ENCODE data around the gene S100Z. TPM values are rescaled to one million over a fixed set of nuclear protein-coding genes. Genes with fewer than 3 reads are reported as not detected.
"Not testable (repeated sequence)": the region's sequence is repeated elsewhere in the genome, so short reads cannot be mapped to it uniquely, and the experiment has no call there.

Gene S100Z
- 0.40 TPM for polyA plus RNA-seq (ENCODE audit: insufficient read length)

DNA sequence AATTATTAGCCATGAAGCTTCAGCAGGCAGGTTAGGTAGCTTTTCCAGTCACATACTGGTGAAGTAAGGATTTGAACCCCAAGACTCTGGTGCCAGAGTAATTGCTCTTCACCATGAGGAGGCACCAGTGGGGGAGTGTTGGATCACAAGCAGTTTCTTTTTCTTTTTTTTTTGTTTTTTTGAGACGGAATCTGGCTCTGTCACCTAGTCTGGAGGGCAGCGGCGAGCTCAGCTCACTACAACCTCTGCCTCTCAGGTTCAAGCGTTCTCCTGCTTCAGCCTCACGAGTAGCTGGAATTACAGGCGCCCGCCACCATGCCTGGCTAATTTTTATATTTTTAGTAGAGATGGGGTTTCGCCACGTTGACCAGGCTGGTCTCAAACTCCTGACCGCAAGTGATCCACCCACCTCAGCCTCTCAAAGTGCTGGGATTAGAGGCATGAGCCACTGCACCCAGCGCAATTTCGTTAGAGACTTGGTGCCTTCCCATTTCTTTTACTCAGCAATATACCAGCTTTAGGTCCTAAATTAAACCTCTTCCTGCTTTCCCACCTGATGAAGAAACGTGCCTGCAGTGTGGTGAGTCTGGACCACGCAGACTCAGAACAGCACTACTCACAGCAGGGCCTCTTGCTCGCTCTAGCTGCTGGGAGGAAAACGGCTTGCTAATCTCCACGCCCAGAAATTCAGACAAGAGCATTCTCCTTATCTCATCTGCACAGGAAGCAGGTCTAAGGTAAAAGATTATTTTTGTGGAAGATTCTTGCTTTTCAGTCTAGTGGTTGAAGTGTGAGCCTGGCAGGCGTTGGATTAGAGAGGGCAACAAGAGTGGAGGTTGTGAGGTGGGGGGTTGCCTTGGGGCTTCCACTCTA lies at the start of gene S100Z:
S100Z (plus strand) TSS at position 596 of the 873 bp plus-strand sequence. CDS start 25,346 bp downstream, outside the sequence.
- DNase-seq, result no peak

DNA sequence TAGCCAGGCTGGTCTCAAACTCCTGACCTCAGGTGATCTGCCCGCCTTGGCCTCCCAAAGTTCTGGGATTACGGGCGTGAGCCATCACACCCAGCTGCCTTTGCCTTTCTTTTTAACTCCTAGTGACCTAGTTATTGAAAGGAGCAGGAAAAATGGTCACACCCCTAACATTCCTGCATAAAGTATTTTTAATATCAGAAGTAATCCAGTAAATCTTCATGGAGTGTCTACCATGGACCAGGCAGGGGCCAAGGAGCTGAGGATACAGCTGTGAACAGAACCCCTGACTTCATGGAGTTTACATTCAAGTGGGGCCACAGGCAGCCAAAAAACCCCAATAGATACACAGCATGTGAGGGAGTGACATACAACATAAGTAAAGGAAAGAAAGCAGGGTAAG lies 49.2 kb upstream of the S100Z start:
- DNase-seq, result no peak

GRCh38 chr5:76801159-76801802 lies 48.5 kb upstream of the S100Z start:
- DNase-seq, result no peak

- no peak for DNase-seq
Observed at GRCh38 chr5:76801803-76802195, 48.0 kb upstream of the S100Z start.

GRCh38 chr5:76804266-76804665 lies 45.5 kb upstream of the S100Z start:
- DNase-seq, result no peak

DNA sequence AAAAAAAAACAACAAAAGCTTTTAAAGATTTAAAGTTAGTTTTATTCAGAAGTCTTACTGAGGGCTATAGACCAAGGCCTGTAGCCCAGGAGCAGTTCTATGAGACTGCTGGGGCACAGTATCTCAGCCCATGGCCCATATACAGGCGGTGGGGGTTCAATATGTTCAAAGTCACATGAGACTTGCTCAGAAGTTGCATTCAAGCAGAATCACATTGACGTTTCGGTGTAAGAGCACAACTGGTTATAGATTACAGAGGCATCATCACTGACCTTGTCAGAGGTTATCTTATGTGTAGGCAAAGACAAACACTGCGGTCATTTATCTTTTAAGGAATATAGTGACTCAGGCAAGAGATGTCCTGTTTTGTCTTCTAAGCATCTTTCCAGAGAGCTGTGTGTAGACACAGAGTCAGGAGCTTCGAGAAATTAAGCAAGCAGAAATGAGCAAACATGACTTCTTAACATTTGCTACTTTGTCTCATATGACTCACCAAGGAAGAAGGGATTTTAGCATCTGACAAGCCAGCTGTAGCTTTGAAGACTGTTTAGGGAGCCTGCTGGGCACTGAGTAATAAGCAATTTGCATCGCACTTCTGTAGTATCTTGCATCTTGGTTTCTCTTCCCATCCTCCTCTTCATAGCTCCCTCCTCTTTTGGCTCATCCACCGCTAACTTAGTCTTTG lies 43.9 kb upstream of the S100Z start:
- DNase-seq, result no peak

GRCh38 chr5:76807296-76807695 lies 42.5 kb upstream of the S100Z start:
- DNase-seq, result no peak

- no peak for DNase-seq
Observed at GRCh38 chr5:76808141-76808691, 41.6 kb upstream of the S100Z start.

DNA sequence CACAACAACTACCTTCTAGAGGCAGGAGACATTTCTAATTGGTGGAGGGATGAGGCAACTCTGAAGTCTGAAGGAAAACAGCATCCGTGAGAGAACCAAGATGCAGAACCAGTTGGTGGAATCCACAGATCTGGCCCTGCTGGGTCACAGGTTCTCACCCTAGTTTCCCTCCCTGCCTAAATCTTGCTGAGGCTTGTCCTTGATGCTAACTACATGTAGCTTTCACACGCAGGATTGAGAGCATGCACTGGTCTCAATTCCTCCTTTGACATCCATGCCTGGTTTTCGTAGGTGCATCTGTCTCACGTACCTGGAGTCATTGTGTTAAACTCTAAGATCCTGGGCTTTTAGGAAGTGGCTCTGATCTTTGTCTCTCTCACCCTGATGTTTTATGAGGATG lies 40.7 kb upstream of the S100Z start:
- no peak for DNase-seq

DNA sequence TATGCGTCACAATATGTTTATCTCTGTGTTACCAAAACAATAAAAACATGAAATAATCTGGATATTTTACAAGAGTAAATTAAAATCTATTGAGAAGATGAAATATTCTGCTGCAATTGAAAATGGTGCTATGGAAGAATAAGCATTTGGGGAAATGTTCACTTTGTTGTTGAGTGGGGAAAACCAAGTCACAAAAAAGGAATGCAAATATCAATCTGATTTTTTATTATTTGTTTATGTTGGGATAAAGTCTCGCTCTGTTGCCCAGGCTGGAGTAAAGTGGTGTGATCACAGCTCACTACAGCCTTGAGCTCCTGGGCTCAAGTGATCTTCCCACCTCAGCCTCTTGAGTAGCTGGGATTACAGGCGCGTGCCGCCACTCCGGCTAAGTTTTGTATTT lies 39.6 kb upstream of the S100Z start:
- DNase-seq, result no peak

GRCh38 chr5:76811214-76811613 lies 38.6 kb upstream of the S100Z start:
- DNase-seq, result no peak

GRCh38 chr5:76812209-76812608 lies 37.6 kb upstream of the S100Z start:
- DNase-seq, result not testable (repeated sequence)

DNA sequence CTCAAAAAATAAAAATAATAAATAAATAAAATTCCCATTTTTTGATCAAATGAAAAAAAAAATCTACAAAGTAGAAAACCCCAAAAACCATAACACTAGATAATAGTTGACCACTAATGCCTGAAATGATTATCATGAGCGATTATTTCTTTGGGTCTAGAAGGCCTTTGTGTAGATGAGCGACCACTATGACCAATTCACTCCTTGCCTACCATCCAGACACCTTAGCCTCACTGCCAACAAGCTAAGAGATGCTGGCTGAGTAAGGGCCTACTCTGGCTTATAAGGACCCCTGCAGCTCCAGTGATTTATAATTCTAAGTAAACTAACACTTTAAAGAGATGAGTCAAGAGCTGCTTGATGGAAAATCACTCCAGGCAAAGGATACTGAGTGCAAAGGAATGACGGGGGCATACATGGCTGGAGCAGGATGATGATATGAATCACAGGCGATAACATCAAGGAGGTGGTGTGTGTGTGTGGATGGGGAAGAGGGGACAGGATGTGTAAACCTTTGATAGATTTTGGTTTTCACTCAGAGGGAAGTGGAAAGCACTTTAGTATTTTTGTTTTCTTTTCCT lies 35.7 kb upstream of the S100Z start:
- no peak for DNase-seq

- DNase-seq, result no peak
Observed at GRCh38 chr5:76816110-76816831, 33.5 kb upstream of the S100Z start.

DNA sequence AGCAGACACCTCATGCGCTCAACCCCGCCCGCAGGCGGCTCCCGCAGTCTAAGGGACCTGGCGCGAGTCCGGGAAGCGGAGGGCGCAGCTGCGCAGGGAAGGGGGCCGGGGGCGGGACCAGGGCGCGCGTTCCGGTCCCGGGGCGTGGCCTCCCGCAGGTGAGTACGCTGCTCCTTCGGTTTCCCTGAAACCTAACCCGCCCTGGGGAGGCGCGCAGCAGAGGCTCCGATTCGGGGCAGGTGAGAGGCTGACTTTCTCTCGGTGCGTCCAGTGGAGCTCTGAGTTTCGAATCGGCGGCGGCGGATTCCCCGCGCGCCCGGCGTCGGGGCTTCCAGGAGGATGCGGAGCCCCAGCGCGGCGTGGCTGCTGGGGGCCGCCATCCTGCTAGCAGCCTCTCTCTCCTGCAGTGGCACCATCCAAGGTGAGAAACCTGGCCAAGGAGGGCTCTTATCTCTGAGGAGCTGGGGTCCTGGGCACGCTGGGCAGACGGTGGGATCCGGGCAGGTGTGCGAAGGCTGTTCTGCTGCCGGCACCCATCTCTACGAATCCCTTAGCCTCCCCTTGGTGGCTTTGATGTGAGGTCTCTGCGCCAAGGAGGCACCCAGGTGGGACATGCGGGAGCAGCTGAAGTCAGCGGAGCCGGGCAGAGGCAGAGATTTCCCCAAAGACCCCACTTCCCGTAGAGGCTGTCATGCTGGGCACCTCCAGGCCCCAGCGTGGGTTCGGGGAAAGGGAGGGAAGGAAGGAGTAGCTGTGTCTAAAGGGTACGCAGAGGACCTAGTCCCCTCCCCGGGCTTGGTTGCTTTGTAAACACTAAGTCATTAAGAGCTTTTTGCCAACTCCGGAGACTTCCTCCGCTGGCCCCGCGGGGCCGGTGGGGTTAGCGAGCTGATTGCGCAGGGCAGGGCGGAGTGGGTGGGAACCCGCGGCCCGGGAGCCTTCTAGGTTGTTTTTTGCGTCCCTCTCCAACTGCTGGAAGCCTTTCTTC lies 30.7 kb upstream of the S100Z start, which contains the start of gene F2RL1:
F2RL1 (plus strand) TSS at position 187 of the 988 bp plus-strand sequence; CDS start at position 340, 153 bp downstream.
- no peak for DNase-seq

DNA sequence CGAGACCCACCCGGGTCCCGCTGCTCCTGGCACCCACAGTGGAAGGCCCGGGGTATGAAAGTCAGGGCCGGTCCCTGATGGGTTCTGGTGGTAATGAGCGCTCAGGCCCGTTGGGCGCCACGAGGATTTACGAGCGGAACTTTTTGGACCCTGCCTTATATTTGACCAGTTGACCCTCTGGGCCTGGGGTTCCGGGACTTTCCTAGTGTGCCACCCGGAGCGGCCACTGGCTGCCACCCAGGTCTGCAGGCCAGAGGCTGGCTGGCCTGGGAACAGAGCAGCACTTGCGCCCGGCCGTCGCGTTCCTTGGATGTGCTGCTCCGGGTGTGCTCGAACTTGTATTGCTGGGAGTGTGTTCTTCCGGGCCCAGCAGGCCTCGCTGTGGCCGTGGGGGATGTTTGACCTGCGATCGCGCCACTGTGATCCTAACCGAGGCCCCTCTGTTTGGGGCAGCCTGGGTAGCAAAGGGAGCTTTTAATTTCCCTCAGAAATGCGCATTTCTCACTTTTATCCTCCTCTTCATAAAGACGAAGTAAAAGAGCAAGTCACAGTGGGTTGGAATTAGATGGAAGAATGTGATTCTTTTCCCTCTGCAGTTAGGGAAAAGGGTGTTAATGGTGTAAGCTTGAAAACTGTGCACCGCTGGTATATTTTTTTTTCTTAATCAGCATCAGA lies 29.8 kb upstream of the S100Z start:
- DNase-seq, result no peak

GRCh38 chr5:76820526-76820890 lies 29.3 kb upstream of the S100Z start:
- DNase-seq, result no peak

DNA sequence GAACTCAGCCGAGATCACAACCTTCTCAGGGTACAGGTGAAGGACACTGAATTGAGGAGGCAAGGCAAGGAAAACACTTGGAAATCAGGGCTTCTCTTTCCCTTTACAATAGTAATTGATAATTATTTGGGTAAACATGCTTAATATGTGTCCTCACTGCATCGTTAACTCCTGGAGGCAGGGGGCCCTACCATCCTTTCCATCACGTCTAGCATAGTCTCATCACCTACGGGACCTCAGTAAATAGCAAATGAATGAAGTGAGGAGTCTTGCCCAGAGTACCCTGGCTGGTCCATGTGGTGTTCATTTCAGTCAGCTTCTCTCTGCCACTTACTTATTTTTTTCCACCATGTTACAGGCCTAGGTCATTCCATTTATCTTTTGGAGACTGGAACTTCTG lies 28.7 kb upstream of the S100Z start:
- no peak for DNase-seq

GRCh38 chr5:76822105-76822731 lies 27.6 kb upstream of the S100Z start:
- DNase-seq, result not testable (repeated sequence)

Measured in hindlimb muscle (tissue), 1 donor.